Measurements from ENCODE around the gene MGLL.

DNA sequence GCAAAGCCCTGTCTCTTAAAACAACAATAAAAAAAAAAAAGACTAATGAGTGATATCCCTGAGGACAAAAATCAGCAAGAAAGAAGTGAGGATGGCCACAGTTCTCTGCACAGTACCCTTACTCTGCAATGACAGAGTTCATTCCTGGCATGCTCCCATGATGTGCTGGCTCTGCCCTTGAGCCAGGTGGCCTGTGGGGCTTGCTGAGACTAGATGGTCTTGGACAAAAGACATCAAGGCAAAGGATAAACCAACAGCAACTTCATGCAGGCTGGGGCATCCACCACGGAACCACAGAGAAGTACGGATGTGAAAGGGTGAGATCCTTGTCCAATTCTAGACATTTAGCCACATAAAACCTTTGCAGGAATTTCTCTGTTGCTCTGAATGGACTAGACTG is 12.7 kb downstream of the MGLL start:
- TF ChIP-seq, protein P1, sequence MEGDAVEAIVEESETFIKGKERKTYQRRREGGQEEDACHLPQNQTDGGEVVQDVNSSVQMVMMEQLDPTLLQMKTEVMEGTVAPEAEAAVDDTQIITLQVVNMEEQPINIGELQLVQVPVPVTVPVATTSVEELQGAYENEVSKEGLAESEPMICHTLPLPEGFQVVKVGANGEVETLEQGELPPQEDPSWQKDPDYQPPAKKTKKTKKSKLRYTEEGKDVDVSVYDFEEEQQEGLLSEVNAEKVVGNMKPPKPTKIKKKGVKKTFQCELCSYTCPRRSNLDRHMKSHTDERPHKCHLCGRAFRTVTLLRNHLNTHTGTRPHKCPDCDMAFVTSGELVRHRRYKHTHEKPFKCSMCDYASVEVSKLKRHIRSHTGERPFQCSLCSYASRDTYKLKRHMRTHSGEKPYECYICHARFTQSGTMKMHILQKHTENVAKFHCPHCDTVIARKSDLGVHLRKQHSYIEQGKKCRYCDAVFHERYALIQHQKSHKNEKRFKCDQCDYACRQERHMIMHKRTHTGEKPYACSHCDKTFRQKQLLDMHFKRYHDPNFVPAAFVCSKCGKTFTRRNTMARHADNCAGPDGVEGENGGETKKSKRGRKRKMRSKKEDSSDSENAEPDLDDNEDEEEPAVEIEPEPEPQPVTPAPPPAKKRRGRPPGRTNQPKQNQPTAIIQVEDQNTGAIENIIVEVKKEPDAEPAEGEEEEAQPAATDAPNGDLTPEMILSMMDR (IDR thresholded peaks at IDR 0.05; ENCODE audit: insufficient read depth, low read length, poor library complexity, severe bottlenecking): no peak
- TF ChIP-seq EZH2phosphoT487 (conservative IDR thresholded peaks at IDR 0.05; ENCODE audit: low read length): no peak
